ENCODE data around the gene ANAPC5.
"Not testable (repeated sequence)": the region's sequence is repeated elsewhere in the genome, so short reads cannot be mapped to it uniquely, and the experiment has no call there.

ANAPC5 gene

GRCh38 chr12:121365416-121366062 lies 13.3 kb upstream of the ANAPC5 start:
- DNase-seq (ENCODE audit: low spot score): no peak

GRCh38 chr12:121364683-121365121 lies 12.5 kb upstream of the ANAPC5 start:
- DNase-seq (ENCODE audit: low spot score): no peak

GRCh38 chr12:121358073-121358472 lies 5.9 kb upstream of the ANAPC5 start:
- DNase-seq (ENCODE audit: low spot score): no peak

- no peak for DNase-seq (ENCODE audit: low spot score)
Measured at GRCh38 chr12:121357331-121357730, 5.1 kb upstream of the ANAPC5 start.

DNA sequence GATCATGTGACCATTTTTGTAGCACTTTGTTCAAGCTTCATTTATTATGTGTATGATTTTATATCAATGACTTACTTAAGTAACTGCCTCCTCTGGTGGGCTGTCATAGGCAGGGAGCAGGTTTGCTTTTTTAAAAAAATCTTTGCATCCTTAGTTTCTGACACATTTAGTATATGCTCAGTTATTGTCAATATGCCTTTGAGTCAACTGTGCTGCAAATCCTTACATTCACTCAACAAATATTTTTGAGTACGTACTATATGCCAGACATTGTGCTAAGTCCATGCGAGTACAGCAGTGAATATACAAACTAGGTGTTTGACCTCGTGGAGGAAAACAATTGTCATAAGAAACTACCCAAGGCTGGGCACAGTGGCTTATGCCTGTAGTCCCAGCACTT lies 4.4 kb upstream of the ANAPC5 start:
- no peak for DNase-seq (ENCODE audit: low spot score)

DNA sequence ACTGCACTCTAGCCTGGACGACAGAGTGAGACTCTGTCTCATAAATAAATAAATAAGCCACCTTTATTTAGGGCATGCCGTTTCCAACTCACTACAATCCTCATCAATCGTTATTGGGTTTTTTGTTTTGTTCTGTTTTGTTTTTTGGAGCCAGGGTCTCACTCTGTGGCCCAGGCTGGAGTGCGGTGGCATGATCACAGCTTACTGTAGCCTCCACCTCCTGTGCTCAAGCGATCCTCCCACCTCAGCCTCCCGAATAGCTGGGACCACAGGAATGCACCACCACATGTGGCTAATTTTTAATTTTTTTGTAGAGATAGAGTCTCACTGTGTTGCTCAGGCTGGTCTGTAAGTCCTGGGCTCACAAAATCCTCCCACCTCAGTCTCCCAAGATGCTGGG lies 3.6 kb upstream of the ANAPC5 start:
- DNase-seq (ENCODE audit: low spot score): no peak

DNA sequence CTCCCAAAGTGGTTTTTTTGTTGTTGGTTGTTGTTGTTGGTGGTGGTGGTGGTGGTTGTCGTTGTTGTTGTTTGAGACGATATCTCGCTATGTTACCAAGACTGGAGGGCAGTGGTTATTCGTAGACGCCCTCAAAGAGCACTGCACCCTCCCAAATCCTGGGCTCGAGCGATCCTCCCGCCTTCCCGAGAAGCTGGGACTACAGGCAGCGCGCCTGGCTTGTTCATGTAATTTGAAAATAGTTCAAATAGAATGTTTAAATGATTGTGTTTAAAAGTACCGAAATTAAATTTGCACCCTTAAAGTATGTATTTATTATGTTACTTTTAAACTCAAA lies 439 bp upstream of the ANAPC5 start:
- DNase-seq (ENCODE audit: low spot score): no peak

- no peak for DNase-seq (ENCODE audit: low spot score)
Measured at GRCh38 chr12:121346747-121347146, 5.5 kb downstream of the ANAPC5 start.

GRCh38 chr12:121345151-121345815 lies 6.9 kb downstream of the ANAPC5 start:
- DNase-seq (ENCODE audit: low spot score): no peak

GRCh38 chr12:121344506-121344905 lies 7.7 kb downstream of the ANAPC5 start:
- DNase-seq (ENCODE audit: low spot score): no peak

GRCh38 chr12:121337416-121337815 lies 14.8 kb downstream of the ANAPC5 start:
- DNase-seq (ENCODE audit: low spot score): no peak

- peak; percentile 72 for DNase-seq (ENCODE audit: low spot score)
Measured at GRCh38 chr12:121334513-121335343, 17.5 kb downstream of the ANAPC5 start.

DNA sequence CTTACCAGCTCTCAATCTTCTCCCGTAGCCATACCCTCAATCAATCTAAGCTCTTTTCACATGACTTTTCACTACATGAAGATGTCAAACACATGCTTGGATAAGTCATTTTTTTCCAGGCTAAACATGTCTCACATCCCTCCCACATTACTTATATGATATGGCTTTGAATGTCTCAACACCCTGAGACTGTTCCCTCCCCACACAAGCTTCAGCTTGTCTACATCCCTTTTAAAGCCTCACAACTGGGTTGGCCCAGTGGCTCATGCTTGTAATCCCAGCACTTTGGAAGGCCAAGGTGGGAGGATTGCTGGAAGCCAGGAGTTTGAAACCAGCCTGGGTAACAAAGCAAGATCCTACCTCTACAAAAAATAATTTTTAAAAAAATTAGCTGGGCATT lies 18.5 kb downstream of the ANAPC5 start:
- DNase-seq (ENCODE audit: low spot score): no peak

- no peak for DNase-seq (ENCODE audit: low spot score)
Measured at GRCh38 chr12:121331248-121331647, 21.0 kb downstream of the ANAPC5 start.

DNA sequence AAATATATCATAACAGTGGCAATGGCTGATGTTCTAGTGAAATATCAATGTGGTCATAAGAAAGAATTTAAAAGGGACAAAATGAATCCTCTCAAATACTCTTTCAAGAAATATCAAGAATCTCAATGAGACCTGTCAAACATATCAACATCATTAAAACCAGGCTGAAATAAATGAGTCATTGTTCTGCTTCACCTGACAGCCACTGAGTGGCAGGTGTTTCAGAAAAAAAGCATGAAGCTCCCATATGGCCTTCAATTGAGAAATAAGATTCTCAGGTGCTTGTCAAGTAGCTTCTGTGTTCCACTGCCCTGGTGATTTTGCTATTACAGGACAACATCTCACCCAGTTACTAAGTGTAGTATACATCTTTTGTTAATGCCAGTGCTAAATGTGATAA lies 21.5 kb downstream of the ANAPC5 start:
- no peak for DNase-seq (ENCODE audit: low spot score)

DNA sequence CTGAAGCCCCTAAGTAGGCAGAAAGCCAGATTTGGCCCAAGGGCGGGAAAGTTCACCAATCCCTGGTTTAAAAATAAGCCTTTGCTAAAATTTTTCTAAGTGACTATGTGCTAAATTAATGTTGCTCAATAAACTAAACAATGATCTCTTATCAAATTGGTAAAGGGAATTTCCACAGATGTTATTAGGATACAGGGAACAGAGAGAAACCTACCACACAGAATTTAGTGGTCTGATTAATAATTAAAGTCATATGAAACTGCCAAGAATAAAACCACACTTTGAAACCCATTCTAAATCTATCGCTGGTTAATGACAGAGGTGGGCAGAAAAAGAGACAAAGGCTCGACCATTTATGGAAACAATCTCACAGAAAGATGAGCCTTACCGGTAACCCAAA lies 22.0 kb downstream of the ANAPC5 start:
- DNase-seq (ENCODE audit: low spot score): no peak

DNA sequence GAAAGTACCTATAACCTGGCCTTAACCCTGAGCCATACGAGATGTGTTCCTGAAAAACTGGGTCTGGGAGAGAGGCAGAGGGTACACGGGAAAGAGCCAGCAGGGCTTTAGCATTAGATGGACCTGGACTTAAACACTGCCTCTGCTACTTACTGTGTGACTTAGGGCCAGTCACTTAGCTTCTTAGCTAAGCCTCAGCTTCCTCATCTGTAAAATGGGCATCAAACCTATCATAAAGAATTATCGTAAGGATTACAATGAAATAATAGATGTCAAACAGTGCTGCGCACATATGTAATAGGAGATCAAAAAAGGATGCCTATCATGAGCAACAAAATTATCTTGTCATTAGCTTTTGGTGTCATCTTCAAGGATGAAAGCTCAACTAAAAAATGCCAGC lies 23.6 kb downstream of the ANAPC5 start:
- DNase-seq (ENCODE audit: low spot score): no peak

GRCh38 chr12:121326996-121327674 lies 25.1 kb downstream of the ANAPC5 start:
- no peak for DNase-seq (ENCODE audit: low spot score)

DNA sequence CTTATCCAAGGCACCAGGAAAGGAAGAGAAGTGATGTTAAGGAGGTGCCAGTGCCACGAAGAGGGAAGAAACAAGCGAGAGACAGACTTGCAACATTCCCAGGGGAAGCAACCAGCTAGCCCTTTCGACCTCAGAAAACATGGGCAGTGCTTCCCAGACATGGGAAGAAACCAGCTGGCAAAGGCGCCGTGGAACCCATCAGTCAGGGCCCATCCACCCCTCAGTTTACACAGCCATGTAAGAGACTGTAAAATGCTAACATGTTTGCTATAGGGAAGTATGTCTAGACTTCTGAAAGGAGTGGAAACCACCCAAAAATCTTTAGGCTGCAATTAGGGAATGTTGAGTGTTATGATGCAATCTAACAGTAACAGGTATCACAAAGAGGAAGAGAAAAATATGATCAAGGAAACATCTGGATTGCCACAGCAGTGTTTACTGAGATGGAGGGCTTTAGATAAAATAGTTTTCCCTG lies 26.3 kb downstream of the ANAPC5 start:
- no peak for DNase-seq (ENCODE audit: low spot score)

DNA sequence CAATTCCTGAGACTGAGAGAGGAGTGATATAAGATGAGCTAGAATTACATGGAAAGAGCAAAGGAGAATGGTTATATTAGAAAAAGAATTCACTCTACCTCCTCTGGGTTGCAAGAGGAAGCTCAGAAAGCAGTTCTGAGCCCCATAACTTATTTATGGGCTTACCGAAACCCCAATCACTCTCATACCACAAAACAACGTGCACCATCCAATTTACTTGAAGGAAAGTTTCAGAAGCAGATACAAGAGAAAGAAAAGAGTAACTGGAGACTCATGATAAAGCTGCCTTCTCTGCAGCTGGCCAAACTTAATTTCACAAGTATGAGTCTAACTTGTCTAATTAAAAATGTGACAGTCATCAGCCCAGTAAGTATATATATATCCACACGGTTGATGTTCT lies 28.3 kb downstream of the ANAPC5 start:
- DNase-seq (ENCODE audit: low spot score): no peak

DNA sequence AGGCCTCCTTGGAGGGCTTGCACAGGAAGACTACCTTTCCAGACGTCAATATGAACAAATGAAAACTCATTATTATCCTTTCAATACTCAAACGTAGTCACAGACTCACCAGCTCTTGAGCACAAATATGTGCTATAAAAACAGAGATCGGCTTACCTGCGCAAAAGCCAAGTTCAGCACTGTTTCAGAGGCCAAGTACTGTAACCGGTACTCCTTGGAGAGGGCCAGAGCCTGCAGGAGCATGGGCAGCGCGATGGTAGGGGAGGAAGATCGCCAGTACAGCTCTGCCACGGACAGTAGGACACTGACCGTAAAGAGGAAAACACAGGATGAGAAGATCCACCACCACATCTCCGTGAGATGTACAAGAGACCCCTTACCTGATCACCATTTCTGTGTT lies 34.1 kb downstream of the ANAPC5 start:
- no peak for DNase-seq (ENCODE audit: low spot score)

DNA sequence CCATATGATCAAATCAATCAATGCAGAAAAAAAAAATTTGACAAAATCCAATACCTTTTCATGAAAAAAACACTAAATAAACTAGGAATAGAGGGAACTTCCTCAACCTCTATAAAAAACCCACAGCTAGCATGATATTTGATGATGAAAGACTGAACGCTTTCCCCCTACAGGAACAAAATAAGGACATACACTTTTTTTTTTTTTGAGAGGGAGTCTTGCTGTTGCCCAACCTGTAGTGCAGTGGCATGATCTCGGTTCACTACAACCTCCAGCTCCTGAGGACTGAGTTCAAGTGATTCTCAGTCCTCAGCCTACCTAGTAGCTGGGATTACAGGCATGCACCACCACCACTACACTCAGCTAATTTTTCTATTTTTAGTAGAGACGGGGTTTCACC lies 37.8 kb downstream of the ANAPC5 start:
- no peak for DNase-seq (ENCODE audit: low spot score)

- DNase-seq (ENCODE audit: low spot score): not testable (repeated sequence)
Measured at GRCh38 chr12:121310231-121310630, 42.0 kb downstream of the ANAPC5 start.

All from CD4-positive, alpha-beta T cell treated with Interleukin-2 at 100 ng/mL for 4 hours (primary cell).